ENCODE results near the gene SYK. TPM values are rescaled to one million over a fixed set of nuclear protein-coding genes. Genes with fewer than 3 reads are reported as not detected.

The SYK gene
- total RNA-seq, 1 donor from 2014 or later: 15.0 TPM

DNA sequence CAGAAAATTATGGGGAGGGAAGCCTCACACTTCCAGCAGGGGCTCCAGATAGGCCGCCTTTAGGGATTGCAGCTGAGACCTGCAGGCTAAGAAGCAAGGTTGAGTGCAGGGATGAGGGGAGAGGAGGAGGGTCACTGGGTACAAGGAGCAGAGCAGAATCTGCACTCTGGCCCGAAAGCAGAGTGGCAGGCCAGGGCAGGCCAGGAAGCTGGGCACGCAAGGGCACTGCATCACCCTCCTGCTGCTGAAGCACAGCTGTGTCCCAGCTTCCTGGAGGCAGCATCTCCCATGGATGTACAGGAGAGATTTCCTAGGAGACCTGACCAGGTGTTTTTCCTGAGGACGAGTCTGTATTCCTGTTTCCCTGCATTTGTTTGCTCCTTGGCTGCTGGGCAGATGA lies 92.1 kb downstream of the SYK start:
- Histone ChIP-seq H3K4me3 (ENCODE audit: low read depth, low read length) (no peak overlapping the region), H3K27me3 (ENCODE audit: control insufficient read depth, insufficient read depth, low read length) (no peaks in the 10 kb centered on the region), H3K36me3 (ENCODE audit: control insufficient read depth, insufficient read depth, low read length) (no peaks in the 10 kb centered on the region)
- DNase-seq (ENCODE audit: low read depth): no peak
- TF ChIP-seq, protein P1, sequence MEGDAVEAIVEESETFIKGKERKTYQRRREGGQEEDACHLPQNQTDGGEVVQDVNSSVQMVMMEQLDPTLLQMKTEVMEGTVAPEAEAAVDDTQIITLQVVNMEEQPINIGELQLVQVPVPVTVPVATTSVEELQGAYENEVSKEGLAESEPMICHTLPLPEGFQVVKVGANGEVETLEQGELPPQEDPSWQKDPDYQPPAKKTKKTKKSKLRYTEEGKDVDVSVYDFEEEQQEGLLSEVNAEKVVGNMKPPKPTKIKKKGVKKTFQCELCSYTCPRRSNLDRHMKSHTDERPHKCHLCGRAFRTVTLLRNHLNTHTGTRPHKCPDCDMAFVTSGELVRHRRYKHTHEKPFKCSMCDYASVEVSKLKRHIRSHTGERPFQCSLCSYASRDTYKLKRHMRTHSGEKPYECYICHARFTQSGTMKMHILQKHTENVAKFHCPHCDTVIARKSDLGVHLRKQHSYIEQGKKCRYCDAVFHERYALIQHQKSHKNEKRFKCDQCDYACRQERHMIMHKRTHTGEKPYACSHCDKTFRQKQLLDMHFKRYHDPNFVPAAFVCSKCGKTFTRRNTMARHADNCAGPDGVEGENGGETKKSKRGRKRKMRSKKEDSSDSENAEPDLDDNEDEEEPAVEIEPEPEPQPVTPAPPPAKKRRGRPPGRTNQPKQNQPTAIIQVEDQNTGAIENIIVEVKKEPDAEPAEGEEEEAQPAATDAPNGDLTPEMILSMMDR (IDR thresholded peaks at IDR 0.05; ENCODE audit: insufficient read depth, low read length, poor library complexity, severe bottlenecking): no peak

DNA sequence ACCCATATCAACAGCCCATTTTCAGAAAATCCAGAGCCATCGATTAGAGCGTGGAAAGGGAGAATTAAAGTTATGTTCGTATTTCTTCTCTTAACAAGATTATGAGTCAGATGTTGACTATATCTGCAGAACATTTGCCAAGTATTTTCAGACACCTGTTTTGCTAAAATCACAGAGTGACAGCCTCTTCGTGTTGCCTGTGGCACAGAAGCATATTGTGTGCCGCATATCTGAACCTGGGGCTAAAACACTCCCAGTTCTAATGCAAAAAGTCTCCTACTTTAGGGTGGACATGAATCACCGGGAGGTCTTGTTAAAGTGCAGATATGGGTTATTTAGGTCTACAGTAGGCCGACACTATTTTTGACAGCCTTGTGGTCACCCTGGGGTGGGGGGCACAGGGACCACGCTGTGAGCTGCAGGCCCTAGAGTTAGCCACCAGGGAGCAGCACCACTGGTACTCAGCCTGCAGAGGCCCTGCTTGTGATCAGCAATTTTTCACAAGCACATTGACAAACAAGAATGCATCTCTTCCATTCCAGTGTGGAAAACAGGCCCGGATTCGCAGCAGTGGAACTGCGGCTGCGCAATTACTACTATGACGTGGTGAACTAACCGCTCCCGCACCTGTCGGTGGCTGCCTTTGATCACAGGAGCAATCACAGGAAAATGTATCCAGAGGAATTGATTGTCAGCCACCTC lies 93.5 kb downstream of the SYK start:
- H3K4me3 ChIP-seq (ENCODE audit: low read depth, low read length): no peak overlapping the region
- H3K27me3 ChIP-seq (ENCODE audit: control insufficient read depth, insufficient read depth, low read length): no peaks in the 10 kb centered on the region
- TF ChIP-seq, protein P1 (IDR thresholded peaks at IDR 0.05; ENCODE audit: insufficient read depth, low read length, poor library complexity, severe bottlenecking): peak; percentile 76
- H3K36me3 ChIP-seq (ENCODE audit: control insufficient read depth, insufficient read depth, low read length): no peaks in the 10 kb centered on the region
- no peak for DNase-seq (ENCODE audit: low read depth)

DNA sequence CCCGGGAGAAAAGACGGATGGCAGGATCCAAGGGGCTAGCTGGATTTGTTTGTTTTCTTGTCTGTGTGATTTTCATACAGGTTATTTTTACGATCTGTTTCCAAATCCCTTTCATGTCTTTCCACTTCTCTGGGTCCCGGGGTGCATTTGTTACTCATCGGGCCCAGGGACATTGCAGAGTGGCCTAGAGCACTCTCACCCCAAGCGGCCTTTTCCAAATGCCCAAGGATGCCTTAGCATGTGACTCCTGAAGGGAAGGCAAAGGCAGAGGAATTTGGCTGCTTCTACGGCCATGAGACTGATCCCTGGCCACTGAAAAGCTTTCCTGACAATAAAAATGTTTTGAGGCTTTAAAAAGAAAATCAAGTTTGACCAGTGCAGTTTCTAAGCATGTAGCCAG lies 94.2 kb downstream of the SYK start:
- no peaks in the 10 kb centered on the region for H3K27me3 ChIP-seq (ENCODE audit: control insufficient read depth, insufficient read depth, low read length)
- TF ChIP-seq, protein P1 (IDR thresholded peaks at IDR 0.05; ENCODE audit: insufficient read depth, low read length, poor library complexity, severe bottlenecking): no peak
- H3K4me3 ChIP-seq (ENCODE audit: low read depth, low read length): no peak overlapping the region
- no peaks in the 10 kb centered on the region for H3K36me3 ChIP-seq (ENCODE audit: control insufficient read depth, insufficient read depth, low read length)
- DNase-seq (ENCODE audit: low read depth): no peak

DNA sequence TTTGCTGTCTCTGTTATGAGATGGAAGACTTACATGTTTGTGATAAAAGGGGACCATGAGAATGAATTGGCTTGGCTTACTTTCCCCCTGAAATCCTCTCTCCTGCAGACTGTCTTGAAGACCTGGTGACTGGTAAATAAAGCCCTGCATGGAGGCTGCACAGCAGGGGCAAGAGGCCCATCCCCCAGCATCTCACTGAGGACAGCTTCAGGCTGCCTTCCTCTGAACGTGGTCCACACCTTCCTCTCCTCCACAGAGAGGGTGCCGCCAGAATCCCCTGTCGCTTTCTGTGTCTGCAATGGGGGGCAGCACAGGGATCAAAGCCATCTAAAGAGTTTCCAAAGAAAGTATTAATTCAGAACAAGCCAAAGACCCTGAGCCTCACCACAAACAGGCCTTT lies 94.6 kb downstream of the SYK start:
- H3K36me3 ChIP-seq (ENCODE audit: control insufficient read depth, insufficient read depth, low read length): no peaks in the 10 kb centered on the region
- DNase-seq (ENCODE audit: low read depth): no peak
- no peaks in the 10 kb centered on the region for H3K27me3 ChIP-seq (ENCODE audit: control insufficient read depth, insufficient read depth, low read length)
- no peak overlapping the region for H3K4me3 ChIP-seq (ENCODE audit: low read depth, low read length)
- TF ChIP-seq, protein P1 (IDR thresholded peaks at IDR 0.05; ENCODE audit: insufficient read depth, low read length, poor library complexity, severe bottlenecking): no peak

DNA sequence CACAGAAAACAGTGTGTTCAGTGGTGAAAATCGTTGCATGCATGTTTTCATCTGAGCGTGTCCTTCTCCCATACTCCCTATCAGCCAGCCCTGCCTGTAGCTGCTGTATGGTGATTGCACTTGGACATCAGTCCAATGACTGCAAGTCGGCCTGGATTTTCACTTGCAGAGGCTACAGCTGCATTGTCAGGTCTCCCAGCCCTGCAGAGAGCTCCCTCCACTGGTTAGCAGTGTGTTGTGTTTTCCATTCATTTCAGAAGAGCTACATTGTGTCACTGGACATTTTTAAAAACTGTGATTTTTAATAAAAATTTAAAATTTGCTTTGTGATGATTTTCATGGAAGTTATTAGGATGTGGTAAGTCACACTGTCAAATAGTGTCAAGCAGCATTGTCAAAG lies 96.6 kb downstream of the SYK start:
- TF ChIP-seq, protein P1 (IDR thresholded peaks at IDR 0.05; ENCODE audit: insufficient read depth, low read length, poor library complexity, severe bottlenecking): peak; percentile 28
- DNase-seq (ENCODE audit: low read depth): no peak
- H3K36me3 ChIP-seq (ENCODE audit: control insufficient read depth, insufficient read depth, low read length): no peaks in the 10 kb centered on the region
- H3K27me3 ChIP-seq (ENCODE audit: control insufficient read depth, insufficient read depth, low read length): no peaks in the 10 kb centered on the region
- no peak overlapping the region for H3K4me3 ChIP-seq (ENCODE audit: low read depth, low read length)

DNA sequence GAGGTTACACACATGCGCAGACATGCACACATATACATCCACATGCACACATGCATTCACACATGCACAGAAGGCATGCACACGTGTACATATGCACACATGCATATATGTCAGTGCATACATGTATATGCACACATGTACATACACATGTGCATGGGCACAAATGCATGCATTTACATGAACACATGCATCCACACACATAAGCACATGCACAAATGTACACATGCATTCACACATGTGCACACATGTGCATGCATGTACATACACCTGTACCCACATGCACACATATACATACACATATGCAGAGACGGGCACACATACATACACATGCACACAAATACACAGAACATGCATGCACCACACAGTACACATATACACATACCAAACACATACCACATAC lies 97.7 kb downstream of the SYK start:
- no peak for DNase-seq (ENCODE audit: low read depth)
- no peaks in the 10 kb centered on the region for H3K27me3 ChIP-seq (ENCODE audit: control insufficient read depth, insufficient read depth, low read length)
- TF ChIP-seq, protein P1 (IDR thresholded peaks at IDR 0.05; ENCODE audit: insufficient read depth, low read length, poor library complexity, severe bottlenecking): no peak
- H3K36me3 ChIP-seq (ENCODE audit: control insufficient read depth, insufficient read depth, low read length): no peaks in the 10 kb centered on the region
- H3K4me3 ChIP-seq (ENCODE audit: low read depth, low read length): no peak overlapping the region

All from kidney epithelial cell (primary cell).